Measurements from ENCODE around the gene IL12RB2. TPM values are rescaled to one million over a fixed set of nuclear protein-coding genes. Genes with fewer than 3 reads are reported as not detected.

The IL12RB2 gene
- total RNA-seq (2014; rRNA removed; shearing (Covaris generic)), result not detected in 2 replicates

- DNase-seq (ENCODE audit: low spot score), result no peak
These were observed at the start of gene IL12RB2 for GRCh38 chr1:67307251-67308060. Gene IL12RB2, plus strand, starts transcription at chr1:67307873. Its CDS starts 12,496 bp downstream, at chr1:67320369.

- no peak for DNase-seq (ENCODE audit: low spot score)
These were observed 46.0 kb upstream of the IL12RB2 start for GRCh38 chr1:67261680-67262079.

- no peak for DNase-seq (ENCODE audit: low spot score)
These were observed 44.9 kb upstream of the IL12RB2 start for GRCh38 chr1:67262735-67263134.

- DNase-seq (ENCODE audit: low spot score), result no peak
These were observed 43.5 kb upstream of the IL12RB2 start for GRCh38 chr1:67264152-67264551.

GRCh38 chr1:67264899-67265298 is 42.8 kb upstream of the IL12RB2 start:
- DNase-seq (ENCODE audit: low spot score), result no peak

- no peak for DNase-seq (ENCODE audit: low spot score)
These were observed 38.6 kb upstream of the IL12RB2 start for GRCh38 chr1:67269061-67269460.

- DNase-seq (ENCODE audit: low spot score), result no peak
These were observed 37.1 kb upstream of the IL12RB2 start for GRCh38 chr1:67270541-67270940.

- no peak for DNase-seq (ENCODE audit: low spot score)
These were observed 34.1 kb upstream of the IL12RB2 start for GRCh38 chr1:67273591-67273990.

- no peak for DNase-seq (ENCODE audit: low spot score)
These were observed 32.9 kb upstream of the IL12RB2 start for GRCh38 chr1:67274623-67275325.

GRCh38 chr1:67280696-67281095 is 27.0 kb upstream of the IL12RB2 start:
- no peak for DNase-seq (ENCODE audit: low spot score)

- DNase-seq (ENCODE audit: low spot score), result no peak
These were observed 26.4 kb upstream of the IL12RB2 start for GRCh38 chr1:67281244-67281643.

- peak; percentile 30 for DNase-seq (ENCODE audit: low spot score)
These were observed 21.7 kb upstream of the IL12RB2 start for GRCh38 chr1:67285780-67286488.

GRCh38 chr1:67290236-67290635 is 17.4 kb upstream of the IL12RB2 start:
- DNase-seq (ENCODE audit: low spot score), result no peak

GRCh38 chr1:67294836-67295617 is 12.6 kb upstream of the IL12RB2 start:
- no peak for DNase-seq (ENCODE audit: low spot score)

GRCh38 chr1:67298762-67299161 is 8.9 kb upstream of the IL12RB2 start:
- DNase-seq (ENCODE audit: low spot score), result no peak

GRCh38 chr1:67299296-67299695 is 8.4 kb upstream of the IL12RB2 start:
- DNase-seq (ENCODE audit: low spot score), result peak; percentile 5

GRCh38 chr1:67300561-67300960 is 7.1 kb upstream of the IL12RB2 start:
- DNase-seq (ENCODE audit: low spot score), result peak; percentile 15

- DNase-seq (ENCODE audit: low spot score), result no peak
These were observed 3.6 kb upstream of the IL12RB2 start for GRCh38 chr1:67304023-67304422.

GRCh38 chr1:67306547-67306946 is 1.1 kb upstream of the IL12RB2 start:
- DNase-seq (ENCODE audit: low spot score), result no peak

- no peak for DNase-seq (ENCODE audit: low spot score)
These were observed 463 bp downstream of the IL12RB2 start for GRCh38 chr1:67308136-67308535.

- no peak for DNase-seq (ENCODE audit: low spot score)
These were observed 4.9 kb downstream of the IL12RB2 start for GRCh38 chr1:67312615-67313014.

All from A172 (cell line).